Suppressor macrophage (primary cell): ENCODE measurements around the gene CCDC88C.

Source experiments
- DNase-seq, 4 experiments: peaks; one replicate each; pipeline ENCODE4 v3.0.0-alpha.2; 2020 to 2022

The CCDC88C gene

DNA sequence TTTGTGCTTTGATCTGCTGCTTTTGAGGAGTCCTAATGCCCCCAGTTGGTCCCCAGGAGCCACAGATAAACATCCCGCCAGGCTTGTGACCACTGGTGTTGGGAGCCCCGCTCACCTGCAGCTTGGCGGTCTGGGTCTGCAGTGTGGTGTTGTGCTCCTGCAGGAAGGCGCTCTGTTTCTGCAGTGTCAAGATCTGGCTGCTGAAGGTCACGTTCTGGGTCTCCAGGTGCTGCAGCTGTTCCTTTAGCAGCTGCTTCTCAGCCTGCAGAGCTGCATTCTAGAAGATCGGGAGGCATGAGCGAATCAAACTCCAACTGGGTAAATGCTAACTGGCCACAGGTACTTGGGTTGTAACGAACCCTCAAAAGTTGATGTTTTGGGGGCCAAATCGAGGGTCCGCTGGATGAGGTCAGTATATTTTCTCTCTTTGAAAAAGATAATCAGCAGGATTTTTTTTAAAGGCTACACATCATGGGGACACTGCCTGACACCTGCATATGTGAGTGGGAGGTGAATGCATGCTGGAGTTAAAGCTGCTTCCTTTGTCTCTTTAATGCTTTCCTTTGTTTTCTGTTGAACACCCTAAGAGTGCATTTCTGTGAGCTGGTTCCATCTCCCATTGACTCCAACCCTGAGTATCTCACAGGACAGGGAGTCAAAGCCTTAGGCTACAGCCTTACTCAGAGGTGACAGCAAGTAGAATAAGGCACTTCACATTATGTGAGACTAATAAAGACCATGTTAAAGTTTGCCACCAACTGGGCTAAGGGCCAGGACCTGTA lies 111.8 kb downstream of the CCDC88C start:
- DNase-seq, result no peak

- no peak for DNase-seq
Observed at GRCh38 chr14:91303924-91304229, 113.7 kb downstream of the CCDC88C start.

DNA sequence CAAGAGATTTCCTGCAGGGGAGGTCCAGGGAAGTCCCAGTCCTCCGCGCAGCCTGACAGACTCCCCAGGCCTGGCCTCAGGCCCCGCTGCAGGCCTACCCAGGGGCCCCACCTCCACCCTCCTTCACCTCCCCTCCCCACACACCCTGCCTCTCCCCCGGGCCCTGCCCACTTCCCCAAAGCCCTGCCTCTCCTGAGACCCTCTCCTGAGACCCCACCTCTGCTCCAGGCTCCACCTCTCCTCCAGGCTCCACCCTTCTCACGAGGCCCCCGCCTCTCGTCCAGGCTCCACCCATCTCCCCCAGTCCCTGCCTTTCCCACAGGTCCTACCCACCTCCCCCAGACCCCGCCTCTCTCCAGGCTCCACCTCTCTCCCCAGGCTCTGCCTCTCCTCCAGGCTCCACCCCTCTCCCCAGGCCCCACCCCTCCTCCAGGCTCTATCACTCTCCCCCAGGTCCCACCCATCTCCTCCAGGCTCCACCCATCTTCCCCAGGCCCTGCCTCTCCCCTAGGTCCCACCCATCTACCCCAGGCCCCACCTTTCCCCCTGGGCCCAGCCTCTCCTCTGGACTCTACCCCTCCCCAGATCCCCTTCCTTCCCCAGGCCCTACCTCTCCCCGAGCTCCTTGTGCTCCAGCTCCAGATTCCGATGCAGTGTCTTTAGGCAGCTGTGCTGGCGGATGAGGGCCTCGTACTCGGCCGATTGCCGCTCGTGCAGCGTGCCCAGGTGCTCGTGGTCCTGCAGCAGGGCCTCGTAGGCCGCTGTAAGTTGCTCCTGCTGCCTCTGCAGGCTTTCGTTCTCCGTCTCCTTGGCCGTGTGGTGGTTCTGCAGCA lies 114.3 kb downstream of the CCDC88C start:
- DNase-seq, result peak in 1 of 4 experiments; percentile 21

GRCh38 chr14:91302391-91302790 lies 115.2 kb downstream of the CCDC88C start:
- DNase-seq, result no peak

DNA sequence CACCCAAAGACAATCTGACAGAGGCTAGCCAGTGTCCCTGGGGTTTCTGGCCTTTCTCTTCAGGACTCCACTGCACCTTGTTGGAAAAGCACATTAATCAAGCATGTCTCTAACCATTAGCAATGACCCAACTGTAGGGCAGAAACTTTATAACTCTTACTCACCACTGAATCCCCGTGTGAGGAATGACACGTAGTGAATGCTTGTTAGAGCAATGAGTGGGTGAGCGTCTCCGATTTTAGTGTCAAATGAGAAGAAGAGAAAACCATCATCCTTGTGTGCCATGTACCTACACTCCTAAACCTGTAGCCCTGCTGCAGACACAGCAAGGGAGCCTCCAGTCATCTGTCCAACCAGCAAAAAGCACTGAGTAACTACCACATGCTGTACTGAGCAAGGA lies 116.7 kb downstream of the CCDC88C start:
- DNase-seq, result no peak

DNA sequence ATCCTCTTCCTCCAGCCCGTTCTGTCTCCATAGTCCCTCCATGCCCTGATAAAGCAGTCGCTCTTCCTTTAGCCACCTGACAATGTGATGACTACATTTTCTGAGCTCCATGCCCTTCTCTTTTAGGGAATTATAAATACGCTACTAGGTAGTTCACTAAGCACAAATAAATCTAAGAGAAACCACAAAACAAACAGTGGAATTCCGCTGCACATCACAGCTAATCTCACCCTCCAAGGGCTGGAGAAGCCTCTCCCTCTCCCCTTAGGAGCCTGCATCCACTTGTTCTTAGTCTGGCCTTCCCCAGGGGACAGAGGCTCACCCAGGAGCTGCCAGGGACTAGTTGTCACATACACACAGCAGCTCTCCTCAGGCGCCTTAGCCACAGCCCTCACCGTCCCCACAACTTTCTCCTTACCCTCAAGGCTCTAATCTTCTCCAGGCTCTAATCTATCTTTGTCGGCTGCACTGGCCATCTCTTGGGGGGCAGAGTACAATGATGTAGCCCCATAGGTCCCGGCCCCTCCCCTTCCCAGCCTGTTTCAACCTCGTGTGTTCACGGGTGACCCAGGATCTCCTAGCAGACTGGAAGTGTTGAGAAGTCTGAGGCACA lies 117.2 kb downstream of the CCDC88C start:
- no peak for DNase-seq

DNA sequence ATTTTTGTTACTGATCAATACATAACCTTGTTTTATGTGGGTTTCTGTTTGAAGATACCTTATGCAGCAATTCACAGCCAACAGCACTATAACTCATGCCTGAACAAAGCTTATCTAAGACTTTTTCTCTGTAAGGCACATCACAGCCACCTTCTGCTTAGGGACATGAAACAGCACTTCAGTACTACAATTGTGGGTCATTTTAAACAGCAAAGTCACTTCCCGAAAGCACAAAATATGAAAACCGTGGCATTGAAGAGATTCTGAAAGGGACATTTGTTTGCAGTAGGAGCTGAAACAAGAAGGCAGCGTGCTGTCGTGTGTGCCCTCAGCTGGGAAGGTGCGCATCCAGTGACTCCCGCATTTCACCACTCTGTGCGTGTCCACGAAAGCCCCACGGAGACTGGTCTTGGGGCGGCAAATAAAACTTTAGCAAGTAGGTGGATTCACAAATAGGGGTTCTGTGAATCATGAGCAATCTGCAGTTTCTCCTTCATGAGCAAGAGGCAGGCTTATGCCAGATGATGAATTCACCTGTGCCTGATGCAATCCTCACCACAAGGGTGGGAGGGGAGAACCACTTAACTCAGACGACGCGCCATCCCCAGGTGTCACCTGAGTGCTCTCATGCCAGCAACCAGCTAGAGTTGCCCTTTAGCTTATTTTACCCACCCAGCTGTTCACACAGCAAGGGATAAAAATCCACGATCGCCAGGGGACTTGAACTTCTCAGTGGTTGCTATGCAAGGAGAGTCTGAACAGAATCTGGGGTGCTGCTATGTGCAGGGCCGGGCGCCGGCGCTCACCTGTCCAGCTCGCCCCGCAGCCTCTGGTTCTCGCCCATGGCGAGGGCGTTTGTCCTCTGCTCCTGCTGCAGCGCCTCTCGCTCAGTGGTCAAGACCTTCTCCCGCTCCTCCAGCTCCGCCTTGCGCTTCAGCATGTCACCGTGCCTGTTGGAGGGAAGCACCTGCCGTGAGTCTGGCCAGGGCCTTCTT lies 118.2 kb downstream of the CCDC88C start:
- no peak for DNase-seq

GRCh38 chr14:91298576-91298975 lies 119.0 kb downstream of the CCDC88C start:
- no peak for DNase-seq

- no peak for DNase-seq
Observed at GRCh38 chr14:91297081-91297711, 120.4 kb downstream of the CCDC88C start.

DNA sequence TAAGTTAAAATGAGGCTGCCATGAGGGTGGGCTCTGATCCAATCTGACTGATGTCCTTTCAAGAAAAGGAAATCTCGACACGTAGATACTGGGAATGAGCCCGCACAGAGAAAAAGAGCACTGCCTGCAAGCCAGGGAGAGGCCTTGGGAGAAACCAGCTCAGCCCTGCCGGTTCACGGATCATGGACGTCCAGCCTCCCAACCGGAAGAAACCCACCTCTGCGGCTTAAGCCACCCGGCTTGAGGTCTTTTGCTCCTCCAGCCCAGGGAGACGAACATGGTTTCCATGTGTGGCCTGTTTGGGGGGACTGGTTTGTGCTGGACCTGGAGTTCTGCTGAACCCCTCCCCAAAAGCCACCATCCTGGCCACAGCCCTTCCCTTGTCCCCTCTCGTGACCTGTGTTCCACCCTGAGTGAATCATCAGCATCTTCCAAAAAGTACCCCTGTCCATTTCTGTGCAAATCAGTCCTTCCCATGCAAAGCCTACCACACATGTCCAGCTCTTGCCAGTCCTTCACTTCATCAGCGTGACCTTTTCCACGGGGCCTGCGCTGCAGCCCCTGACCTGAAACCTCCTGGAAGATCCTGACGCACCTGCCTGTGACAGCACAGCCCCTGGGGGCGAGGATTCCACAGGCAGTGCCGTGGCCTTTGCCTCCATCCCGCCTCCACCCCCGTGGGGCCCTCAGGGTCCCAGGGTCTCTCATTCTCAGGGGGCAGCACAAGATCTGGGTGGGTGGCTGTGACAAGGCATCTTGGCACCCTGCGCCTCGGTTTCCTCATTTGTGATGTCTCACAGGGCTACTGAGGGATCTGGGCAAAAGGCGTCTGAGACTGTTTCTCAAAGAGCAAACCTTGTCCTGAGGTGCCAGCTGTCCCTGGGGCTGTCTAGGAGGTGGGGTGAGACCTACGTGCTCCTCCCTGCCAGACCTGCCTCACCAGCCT lies 121.5 kb downstream of the CCDC88C start:
- DNase-seq, result no peak

DNA sequence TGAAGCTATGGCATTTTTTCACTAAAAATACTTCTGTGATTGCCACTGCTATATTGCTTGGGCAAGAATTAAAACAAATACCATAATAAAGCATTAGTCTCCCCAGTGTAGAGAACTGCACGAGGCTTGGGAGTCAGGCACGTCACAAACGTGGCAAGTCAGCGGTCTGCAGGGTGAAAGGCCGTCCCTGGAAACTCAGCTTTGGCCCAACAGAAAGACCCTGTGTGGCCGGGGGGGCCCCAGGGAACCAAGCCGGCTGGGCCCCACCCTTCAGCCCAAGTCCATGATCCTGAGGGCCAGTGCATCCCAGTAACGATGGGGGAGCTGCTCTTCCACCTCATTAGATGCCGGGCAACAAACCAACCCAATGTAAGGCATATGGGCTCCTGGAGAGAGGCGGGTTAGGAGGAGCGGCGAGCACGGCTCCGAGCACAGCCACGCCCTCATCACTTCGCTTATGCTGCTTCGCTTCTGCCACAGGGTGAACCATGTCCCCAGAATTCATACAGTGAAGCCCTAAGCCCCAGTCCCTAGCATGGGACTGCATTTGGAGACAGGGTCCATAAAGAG lies 122.3 kb downstream of the CCDC88C start:
- no peak for DNase-seq

GRCh38 chr14:91294153-91294552 lies 123.5 kb downstream of the CCDC88C start:
- DNase-seq, result no peak

DNA sequence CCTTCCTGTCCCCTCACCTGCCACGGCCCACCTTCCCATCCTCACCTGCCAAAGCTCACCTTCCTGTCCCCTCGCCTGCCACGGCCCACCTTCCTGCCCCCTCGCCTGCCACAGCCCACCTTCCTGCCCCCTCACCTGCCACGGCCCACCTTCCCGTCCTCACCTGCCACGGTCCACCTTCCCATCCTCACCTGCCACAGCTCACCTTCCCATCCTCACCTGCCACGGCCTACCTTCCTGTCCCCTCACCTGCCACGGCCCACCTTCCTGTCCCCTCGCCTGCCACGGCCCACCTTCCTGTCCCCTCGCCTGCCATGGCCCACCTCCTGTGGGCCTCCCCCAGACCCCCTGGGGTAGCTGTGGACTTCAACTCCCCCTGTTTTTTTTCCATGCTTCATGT lies 124.3 kb downstream of the CCDC88C start:
- no peak for DNase-seq

GRCh38 chr14:91292491-91292890 lies 125.1 kb downstream of the CCDC88C start:
- DNase-seq, result no peak

GRCh38 chr14:91291786-91292405 lies 125.7 kb downstream of the CCDC88C start:
- DNase-seq, result no peak

DNA sequence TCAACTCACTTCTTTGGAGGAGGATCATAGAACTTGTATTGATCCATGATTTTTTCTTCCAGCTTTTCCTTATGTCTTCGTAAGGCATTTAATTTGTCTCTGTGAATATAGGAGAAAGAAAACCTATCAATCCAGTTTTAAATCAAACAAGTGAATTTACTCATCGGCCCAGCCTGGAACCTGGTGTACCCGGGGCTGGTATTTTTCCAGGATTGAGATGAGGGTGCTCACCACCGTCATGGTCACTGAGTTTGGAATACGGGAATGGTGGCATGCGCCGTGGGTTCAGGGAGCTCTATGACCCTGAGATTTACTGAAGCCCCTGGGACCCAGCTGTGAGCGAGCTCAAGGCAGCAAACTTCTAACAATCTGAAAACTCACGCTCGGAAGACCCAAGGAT lies 126.6 kb downstream of the CCDC88C start:
- no peak for DNase-seq

DNA sequence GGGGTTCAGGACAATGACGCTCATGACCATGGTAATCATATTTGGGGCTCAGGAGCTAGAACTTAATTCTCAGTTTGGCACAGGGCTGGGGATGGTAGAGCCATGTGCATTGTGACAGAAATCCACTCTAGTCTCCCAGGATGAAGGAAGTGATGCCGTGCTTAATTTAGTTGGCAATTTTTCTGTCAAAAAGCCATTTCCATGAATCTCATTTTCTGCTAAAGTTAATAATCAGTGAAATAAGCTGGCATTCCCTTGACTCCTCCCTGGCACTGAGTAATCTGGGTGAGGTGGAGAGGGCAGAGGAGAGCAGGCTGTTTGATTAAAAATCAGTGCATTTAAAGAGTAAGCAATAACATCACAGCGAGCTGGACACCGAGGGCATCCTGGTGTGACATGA lies 128.2 kb downstream of the CCDC88C start:
- DNase-seq, result no peak

DNA sequence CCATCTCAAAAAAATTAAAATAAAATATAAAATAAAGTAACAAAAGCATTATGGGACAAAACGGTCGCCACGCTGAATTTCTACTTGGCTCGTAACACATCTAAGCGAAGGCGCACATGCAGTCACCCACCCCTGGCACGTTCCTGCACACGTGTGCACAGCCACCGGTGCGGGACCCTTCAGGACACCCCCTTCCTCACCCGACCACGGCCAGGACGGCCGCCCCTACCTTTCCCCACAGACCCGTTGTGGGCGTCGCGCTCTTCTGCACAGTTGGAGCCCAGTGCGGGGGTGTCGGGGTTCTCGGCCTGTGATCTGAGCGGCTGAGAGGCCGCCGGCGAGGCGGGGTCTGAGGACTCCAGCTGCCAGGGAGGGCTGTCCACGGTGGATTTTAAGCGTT lies 128.7 kb downstream of the CCDC88C start:
- no peak for DNase-seq

- peak; percentile 81 to 88 (median 84) for DNase-seq
Observed at GRCh38 chr14:91286530-91286937, 131.1 kb downstream of the CCDC88C start.
